MM.1S (cell line): ENCODE data around the gene COL13A1.

Experiments
- CTCF ChIP-seq: fragments of 300-600 bp; sonication (generic); IDR thresholded peaks from 2 replicates; pipeline ENCODE4 v1.5.1; 2016; ENCODE audit warnings: antibody characterized with exemption, low read length, mixed read lengths
- EZH2 ChIP-seq: fragments of 300-600 bp; sonication (generic); optimal IDR thresholded peaks from 2 replicates; pipeline ENCODE3; 2017; ENCODE audit warnings: low read depth, mild to moderate bottlenecking, antibody characterized with exemption, low read length, mixed read lengths
- EZH2phosphoT487 ChIP-seq: fragments of 300-600 bp; sonication (generic); IDR thresholded peaks from 2 replicates; pipeline ENCODE4 v1.6.1; 2018; ENCODE audit warnings: antibody characterized with exemption, low read length

- TF ChIP-seq EZH2 (no peak), CTCF (no peak), EZH2phosphoT487 (no peak)
Observed at GRCh38 chr10:69842020-69842419, 40.3 kb downstream of the COL13A1 start.
